GM18507 (cell line): Measurements from ENCODE around the gene ACAA1.
"Not testable (repeated sequence)": the region's sequence is repeated elsewhere in the genome, so short reads cannot be mapped to it uniquely, and the experiment has no call there.

Source experiments
- DNase-seq: peaks from one replicate; pipeline ENCODE4 v3.0.0; 2011; ENCODE audit warnings: low read depth; ENCODE audit not compliant: insufficient read length; ENCODE audit errors: extremely low spot score
- FAIRE-seq: peaks from 2 replicates; lab custom pipeline; 2011; peaks lifted over from hg19 to GRCh38; lab: Jason Lieb, UNC

Gene ACAA1

DNA sequence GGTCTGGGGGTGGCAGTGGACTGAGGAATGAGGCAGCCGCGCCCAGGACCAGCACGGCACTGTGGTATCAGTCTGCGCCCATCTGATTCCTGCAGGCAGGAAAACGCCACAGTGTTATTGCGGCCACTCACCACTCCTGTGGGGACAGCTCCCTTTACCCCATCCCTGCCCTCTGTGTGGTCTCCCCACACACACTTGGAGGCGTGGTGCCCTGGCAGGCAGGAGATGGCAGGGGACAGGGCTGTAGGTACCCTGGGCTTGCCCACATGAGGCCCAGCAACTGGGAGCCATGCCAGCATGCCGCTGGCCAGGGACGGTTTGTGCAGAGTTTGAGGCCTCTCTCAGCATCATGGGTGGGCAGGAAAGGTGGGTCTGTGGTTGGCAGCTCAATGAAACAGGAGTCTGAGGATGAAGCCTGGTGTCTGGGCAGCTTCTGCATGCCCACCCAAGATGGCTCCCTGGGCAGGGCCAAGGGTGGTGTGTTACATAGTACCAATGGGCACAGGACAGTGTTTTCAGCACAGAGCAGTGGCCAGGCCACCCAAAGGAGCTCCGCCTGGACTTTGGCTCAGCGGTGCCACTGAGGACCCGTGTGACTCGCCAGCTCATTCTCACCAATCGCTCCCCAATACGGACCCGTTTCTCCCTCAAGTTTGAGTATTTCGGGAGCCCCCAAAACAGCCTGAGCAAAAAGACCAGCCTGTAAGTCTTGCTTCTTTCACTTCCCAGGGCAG lies 27.2 kb downstream of the ACAA1 start:
- DNase-seq (no peak), FAIRE-seq (no peak)

- no peak for DNase-seq
- no peak for FAIRE-seq
Measured at GRCh38 chr3:38108649-38109579, 28.0 kb downstream of the ACAA1 start.

GRCh38 chr3:38107911-38108648 lies 28.8 kb downstream of the ACAA1 start:
- DNase-seq (no peak), FAIRE-seq (no peak)

DNA sequence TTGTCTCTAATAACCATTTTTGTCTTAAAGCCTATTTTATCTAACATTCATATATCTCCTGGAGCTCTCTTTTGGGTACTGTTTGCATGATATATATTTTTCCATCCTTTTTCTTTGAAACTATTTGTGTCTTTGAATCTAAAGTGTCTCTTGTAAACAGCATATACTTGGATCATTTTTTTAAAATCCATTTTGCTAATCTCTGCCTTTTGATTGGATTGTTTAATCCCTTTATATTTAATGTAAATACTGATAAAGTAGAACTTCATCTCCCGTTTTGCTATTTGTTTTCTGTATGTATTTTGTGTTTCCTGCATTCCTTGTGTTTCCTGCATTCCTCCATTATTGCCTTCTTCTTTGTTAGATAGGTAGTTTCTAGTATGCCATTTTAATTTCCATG lies 31.4 kb downstream of the ACAA1 start:
- FAIRE-seq, result no peak

GRCh38 chr3:38102444-38102814 lies 34.5 kb downstream of the ACAA1 start:
- no peak for DNase-seq
- no peak for FAIRE-seq

More for the DNA sequence above, 31.4 kb downstream of the ACAA1 start:
- no peak for DNase-seq

DNA sequence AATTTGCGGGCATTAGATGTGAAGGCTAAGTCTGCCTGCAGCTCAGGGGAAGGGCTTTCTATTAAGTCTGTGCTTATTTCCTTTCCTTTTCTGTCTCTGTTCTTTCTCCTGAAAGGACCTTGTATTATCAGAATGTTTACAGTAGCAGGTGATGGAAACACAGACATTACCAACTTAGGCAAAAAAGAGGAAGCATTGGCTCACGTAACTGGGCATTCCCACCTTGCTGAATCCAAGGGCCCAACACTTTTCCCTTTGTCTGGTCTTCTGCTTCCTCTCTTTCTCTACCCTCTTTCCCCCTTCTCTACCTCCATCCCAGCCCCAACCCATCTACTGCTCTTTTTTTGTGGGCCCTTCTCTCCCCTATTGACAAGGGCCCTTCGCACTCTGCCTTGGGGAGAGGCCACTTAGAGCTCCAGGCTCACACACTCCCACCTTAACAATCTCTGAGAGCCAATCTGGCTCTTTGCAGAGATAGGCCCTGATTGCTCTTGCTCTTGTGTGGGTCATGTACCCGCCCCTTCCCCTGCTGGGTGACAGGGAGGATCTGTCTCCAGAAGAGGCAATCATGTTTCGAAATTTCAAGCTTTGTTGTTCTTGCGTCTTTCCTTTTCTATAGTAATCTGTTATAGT lies 35.0 kb downstream of the ACAA1 start:
- FAIRE-seq, result no peak
- DNase-seq, result no peak

- no peak for DNase-seq
- no peak for FAIRE-seq
Measured at GRCh38 chr3:38100498-38100897, 36.4 kb downstream of the ACAA1 start.

DNA sequence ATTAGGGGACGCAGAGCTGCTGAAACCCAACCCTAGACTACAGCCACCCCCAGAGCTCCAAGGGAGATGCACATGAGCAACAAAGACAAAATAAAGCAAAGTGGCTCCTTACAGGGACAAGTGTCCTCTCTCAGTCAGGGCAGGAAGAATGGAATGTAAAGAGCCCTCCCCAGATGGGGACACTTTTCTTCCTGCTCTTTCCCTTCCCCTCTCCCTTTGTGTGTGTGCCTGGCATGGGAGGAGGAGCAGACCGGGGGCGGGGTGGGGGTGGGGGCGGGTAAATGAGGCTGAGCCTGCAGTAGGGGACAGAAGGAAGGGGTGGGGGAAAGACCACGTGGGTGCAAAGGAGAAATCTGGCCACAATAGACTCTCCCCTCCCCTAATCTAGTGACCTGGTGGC lies 37.4 kb downstream of the ACAA1 start:
- FAIRE-seq, result no peak

DNA sequence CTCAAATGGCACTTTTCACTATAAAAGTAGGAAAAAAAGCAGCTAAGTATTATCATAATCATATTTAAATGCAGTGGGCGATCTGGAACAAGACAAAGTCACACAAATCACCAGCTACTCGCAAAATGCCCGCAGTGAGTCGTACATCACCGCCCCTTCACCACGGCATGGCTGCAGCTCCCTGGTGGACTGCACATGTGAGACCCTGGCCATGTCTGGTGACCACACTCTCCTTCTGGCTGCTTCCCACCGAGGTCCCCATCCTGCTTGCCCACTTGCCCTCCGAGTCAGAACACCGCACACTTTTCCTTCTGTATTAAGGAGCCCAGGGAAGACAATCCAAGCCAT lies 38.6 kb downstream of the ACAA1 start:
- DNase-seq (no peak), FAIRE-seq (no peak)

More for the DNA sequence above, 37.4 kb downstream of the ACAA1 start:
- DNase-seq, result no peak

DNA sequence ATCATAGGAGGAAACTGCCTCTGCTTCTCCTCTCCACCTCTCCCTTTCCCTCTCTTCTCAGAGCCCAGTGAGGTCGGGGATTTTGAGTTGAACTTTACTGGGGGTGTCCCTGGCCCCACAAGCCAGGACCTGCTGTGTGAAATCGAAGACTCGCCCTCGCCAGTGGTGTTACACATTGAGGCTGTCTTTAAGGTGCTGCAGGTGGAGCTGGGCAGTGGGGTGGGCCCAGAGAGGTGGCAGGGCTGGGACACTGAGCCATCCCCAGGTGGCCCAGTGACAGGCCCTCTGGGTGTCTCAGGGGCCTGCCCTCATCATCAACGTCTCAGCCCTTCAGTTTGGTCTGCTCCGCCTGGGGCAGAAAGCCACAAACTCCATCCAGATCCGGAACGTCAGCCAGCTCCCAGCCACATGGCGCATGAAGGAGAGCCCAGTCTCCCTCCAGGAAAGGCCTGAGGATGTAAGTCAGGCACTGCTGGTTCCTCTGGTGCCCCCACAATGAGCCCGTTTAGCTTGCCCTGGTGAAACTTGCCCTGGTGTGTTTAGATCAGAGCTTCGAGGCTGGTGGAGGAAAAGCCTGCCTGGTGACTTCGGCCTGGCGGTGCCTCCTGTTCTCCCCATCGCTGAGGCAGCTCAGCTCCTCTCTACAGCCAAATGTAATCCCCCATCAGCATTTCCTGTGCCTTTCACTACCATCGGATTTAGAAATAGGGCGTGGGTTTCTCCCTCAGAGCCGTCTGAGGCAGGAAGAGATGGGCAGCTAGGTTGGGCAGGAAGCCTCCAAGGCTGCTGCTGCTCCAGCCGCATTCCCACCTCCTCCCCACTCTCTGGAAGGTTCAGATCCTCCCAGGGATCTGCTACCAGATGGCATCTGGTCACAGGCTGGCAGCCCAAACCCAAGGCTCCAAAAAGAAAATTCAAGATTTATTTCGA lies 39.2 kb downstream of the ACAA1 start:
- FAIRE-seq, result no peak
- DNase-seq, result no peak

DNA sequence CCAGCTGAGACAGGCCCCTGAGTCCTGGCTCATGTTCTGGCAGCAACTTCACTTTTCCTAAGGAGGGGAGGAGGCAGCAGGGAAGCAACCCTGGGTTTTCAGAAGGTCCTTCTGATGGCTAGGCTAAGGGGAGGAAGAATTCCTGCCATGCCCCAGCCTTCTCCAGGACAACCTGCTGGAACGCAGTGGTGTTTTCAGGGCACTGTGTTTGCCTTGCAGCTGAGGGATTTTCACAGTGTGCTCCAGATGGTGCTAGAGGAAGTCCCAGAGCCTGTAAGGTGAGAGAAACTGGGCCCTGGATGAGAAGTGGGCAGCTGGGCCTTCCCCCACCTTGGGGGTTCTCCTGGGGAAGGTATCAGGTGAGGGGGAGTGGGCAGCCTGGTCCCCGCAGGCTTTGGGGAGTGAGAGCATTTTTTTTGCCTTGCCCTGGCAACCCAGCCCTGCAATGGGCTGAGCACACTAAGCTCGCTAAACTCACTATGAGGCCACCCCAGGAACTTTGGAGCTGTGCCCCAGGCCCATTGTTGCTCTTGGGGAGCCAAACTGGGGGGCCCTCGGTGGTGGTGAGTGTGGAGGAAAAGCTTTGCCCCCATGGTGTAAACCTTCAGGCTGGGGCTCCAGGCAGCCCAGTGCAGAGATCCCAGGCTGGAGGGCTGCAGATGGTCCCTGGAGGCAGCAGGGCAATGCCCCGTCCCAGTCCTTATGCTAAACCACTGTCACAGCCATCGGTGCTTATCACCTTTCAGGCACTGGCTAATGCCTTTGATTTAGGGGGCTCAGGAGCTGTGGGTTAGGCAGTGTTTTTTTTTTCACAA lies 41.1 kb downstream of the ACAA1 start:
- no peak for FAIRE-seq
- no peak for DNase-seq

DNA sequence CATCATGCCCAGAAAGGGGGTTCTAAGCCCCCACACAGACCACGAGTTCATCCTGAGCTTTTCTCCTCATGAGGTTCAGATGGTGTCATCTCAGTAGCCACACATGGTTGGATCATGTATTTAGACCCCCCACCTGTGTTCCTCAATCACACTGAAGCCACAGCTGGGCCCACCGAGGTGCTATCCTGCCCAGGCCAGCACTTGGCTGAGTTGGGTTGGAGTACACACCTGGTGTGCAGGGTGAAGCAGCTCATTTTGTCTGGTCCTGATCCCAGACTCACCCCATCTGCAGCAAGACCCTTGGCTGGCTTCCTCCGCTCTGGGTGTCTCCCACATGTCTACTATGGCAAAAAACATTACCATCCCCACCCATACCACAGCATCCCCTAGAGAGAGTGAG lies 41.9 kb downstream of the ACAA1 start:
- DNase-seq, result no peak
- FAIRE-seq, result no peak

- DNase-seq (no peak), FAIRE-seq (no peak)
Measured at GRCh38 chr3:38090453-38090852, 46.5 kb downstream of the ACAA1 start.

- no peak for FAIRE-seq
- DNase-seq, result no peak
Measured at GRCh38 chr3:38089163-38089562, 47.8 kb downstream of the ACAA1 start.

DNA sequence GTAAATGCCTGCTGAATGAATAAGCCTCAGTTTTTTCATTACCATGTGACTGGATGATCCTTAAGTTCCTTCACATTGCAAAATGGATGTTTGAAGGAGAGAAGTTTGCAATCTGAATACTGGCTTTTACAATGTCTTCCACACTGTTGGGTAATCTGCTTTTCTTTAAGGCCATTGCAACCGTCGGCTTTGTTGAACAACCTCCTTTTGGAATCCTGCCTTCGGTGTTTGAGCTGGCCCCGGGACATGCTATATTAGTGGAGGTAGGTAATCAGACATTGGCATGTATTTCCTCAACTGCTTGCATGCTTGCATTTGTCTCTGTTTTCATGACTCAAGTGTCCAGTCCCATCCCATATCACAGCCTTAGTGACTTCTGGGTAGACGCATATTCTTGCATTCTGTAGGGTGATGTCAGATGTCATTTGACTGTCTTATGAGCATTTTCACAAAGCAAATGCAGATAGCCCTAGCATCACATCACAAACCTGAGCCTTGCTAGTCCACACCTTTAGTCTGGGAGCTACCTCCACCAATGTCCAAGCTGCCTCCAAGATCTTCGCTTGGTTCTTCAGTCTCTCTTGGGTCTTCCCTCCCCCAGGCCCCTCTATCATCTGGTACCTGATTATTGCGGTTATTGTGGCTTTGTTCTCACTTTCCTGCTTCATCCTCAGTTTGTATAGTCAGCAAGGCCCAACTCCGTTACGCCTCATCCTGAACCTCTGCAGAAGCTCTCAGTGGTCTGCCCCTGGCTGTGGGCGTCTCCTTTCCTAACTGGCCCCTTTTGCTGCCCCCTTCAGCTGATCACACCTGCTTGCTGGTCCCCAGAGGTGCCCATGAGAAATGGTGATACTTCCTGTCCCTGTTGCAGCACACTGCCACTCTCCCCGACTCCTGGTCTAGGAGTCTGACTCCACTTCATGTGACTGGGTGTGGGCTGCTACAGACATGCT lies 48.5 kb downstream of the ACAA1 start:
- FAIRE-seq (no peak), DNase-seq (no peak)

DNA sequence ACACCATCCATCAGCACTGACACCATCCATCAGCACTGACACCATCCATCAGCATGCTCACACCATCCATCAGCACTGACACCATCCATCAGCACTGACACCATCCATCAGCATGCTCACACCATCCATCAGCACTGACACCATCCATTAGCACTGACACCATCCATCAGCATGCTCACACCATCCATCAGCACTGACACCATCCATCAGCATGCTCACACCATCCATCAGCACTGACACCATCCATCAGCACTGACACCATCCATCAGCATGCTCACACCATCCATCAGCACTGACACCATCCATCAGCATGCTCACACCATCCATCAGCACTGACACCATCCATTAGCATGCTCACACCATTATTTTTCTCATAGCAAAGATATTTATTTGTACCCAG lies 49.6 kb downstream of the ACAA1 start:
- FAIRE-seq, result not testable (repeated sequence)

GRCh38 chr3:38086496-38086895 lies 50.4 kb downstream of the ACAA1 start:
- DNase-seq (no peak), FAIRE-seq (no peak)

More for the DNA sequence above, 49.6 kb downstream of the ACAA1 start:
- DNase-seq, result not testable (repeated sequence)
